ENCODE results near the gene MYH10. TPM values are rescaled to one million over a fixed set of nuclear protein-coding genes. Genes with fewer than 3 reads are reported as not detected.

The MYH10 gene
- total RNA-seq, 3 donors from 2014 or later, result 4.3 to 23.8 (median 10.1) TPM

- Histone ChIP-seq H3K9me3 (no peaks in the 10 kb centered on the region), H3K4me1 (ENCODE audit: low read depth) (no peaks in the 10 kb centered on the region), H3K4me3 (no peak overlapping the region), H3K36me3 (ENCODE audit: low read depth) (peaks cover 6% of the 10 kb centered on the region)
- TF ChIP-seq, protein P1, sequence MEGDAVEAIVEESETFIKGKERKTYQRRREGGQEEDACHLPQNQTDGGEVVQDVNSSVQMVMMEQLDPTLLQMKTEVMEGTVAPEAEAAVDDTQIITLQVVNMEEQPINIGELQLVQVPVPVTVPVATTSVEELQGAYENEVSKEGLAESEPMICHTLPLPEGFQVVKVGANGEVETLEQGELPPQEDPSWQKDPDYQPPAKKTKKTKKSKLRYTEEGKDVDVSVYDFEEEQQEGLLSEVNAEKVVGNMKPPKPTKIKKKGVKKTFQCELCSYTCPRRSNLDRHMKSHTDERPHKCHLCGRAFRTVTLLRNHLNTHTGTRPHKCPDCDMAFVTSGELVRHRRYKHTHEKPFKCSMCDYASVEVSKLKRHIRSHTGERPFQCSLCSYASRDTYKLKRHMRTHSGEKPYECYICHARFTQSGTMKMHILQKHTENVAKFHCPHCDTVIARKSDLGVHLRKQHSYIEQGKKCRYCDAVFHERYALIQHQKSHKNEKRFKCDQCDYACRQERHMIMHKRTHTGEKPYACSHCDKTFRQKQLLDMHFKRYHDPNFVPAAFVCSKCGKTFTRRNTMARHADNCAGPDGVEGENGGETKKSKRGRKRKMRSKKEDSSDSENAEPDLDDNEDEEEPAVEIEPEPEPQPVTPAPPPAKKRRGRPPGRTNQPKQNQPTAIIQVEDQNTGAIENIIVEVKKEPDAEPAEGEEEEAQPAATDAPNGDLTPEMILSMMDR (IDR thresholded peaks at IDR 0.05), result no peak
- ATAC-seq (no peak), DNase-seq (no peak)
- intact Hi-C loops (cut with DNase I, micrococcal nuclease), result no loop called here
Observed at GRCh38 chr17:8472663-8473062, 157.9 kb downstream of the MYH10 start.

- TF ChIP-seq, protein P1 (IDR thresholded peaks at IDR 0.05), result no peak
- Histone ChIP-seq H3K9me3 (no peaks in the 10 kb centered on the region), H3K4me3 (no peak overlapping the region), H3K4me1 (ENCODE audit: low read depth) (no peaks in the 10 kb centered on the region), H3K36me3 (ENCODE audit: low read depth) (peaks cover 6% of the 10 kb centered on the region)
- ATAC-seq, result no peak
- DNase-seq, result no peak
- intact Hi-C loops (cut with DNase I, micrococcal nuclease), result no loop called here
Observed at GRCh38 chr17:8470447-8471047, 160.0 kb downstream of the MYH10 start.

DNA sequence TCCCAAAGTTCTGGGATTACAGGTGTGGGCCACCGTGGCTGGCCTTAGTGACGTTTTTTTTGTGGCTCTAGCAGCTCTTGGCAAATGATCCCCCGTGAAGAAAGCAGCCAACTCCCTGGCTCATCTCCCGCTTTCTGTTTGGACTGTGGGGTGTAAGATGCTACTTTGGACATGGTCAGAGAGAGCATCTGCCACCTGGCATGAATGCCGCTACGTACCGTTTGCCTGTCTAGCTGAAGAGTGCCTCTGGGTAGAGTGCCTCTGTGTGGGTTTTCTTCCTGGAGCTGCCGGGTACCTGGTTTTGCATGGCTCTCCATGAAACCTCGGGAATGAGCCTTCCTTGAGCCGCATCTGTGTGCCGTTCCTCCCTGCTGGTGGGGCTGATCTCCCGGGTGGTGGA is 160.6 kb downstream of the MYH10 start:
- TF ChIP-seq, protein P1 (IDR thresholded peaks at IDR 0.05), result no peak
- ATAC-seq, result no peak
- peaks cover 6% of the 10 kb centered on the region for H3K36me3 ChIP-seq (ENCODE audit: low read depth)

DNA sequence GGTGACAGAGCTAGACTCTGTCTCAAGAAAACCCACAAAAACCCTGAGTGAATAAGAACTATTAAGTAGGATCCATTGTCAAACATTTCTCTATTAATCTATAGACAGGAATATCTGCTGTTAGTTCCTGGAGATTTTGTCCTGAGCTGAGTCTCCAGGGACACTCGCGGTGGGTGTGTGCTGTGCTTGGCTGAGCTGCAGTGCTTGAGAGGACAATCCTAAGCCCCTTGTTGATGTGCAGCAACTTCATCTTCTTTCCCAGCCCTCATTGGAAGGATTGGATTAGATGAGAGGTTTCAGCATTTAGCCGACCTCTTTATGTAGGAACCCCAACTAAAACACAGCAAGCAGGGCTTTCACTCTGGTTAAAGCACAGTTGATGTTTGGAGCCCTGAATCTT is 161.5 kb downstream of the MYH10 start:
- Histone ChIP-seq H3K4me3 (no peak overlapping the region), H3K9me3 (no peaks in the 10 kb centered on the region), H3K36me3 (ENCODE audit: low read depth) (peaks cover 6% of the 10 kb centered on the region), H3K4me1 (ENCODE audit: low read depth) (no peaks in the 10 kb centered on the region)
- ATAC-seq (no peak), DNase-seq (no peak)
- intact Hi-C loops (cut with DNase I, micrococcal nuclease), result no loop called here
- TF ChIP-seq, protein P1 (IDR thresholded peaks at IDR 0.05), result no peak

More for the DNA sequence above, 160.6 kb downstream of the MYH10 start:
- intact Hi-C loops (cut with DNase I, micrococcal nuclease), result no loop called here
- H3K4me1 ChIP-seq (ENCODE audit: low read depth), result no peaks in the 10 kb centered on the region
- no peak for DNase-seq
- no peak overlapping the region for H3K4me3 ChIP-seq
- H3K9me3 ChIP-seq, result no peaks in the 10 kb centered on the region

GRCh38 chr17:8468127-8468526 is 162.4 kb downstream of the MYH10 start:
- TF ChIP-seq, protein P1 (IDR thresholded peaks at IDR 0.05), result no peak
- Histone ChIP-seq H3K4me3 (no peak overlapping the region), H3K36me3 (ENCODE audit: low read depth) (peaks cover 6% of the 10 kb centered on the region), H3K9me3 (no peaks in the 10 kb centered on the region), H3K4me1 (ENCODE audit: low read depth) (no peaks in the 10 kb centered on the region)
- intact Hi-C loops (cut with DNase I, micrococcal nuclease), result no loop called here
- ATAC-seq, result no peak
- no peak for DNase-seq

GRCh38 chr17:8467527-8467926 is 163.0 kb downstream of the MYH10 start:
- TF ChIP-seq, protein P1 (IDR thresholded peaks at IDR 0.05), result no peak
- Histone ChIP-seq H3K4me1 (ENCODE audit: low read depth) (no peaks in the 10 kb centered on the region), H3K9me3 (no peaks in the 10 kb centered on the region), H3K36me3 (ENCODE audit: low read depth) (peaks cover 6% of the 10 kb centered on the region), H3K4me3 (no peak overlapping the region)
- ATAC-seq (no peak), DNase-seq (no peak)
- intact Hi-C loops (cut with DNase I, micrococcal nuclease), result no loop called here

Data from mucosa of descending colon (tissue), 3 donors.